HFF-Myc (cell line): Measurements from ENCODE around the gene PRKG1.

Source experiments
- DNase-seq: peaks from one replicate; pipeline ENCODE4 v3.0.0-alpha.2; 2011; ENCODE audit warnings: low read depth; ENCODE audit errors: extremely low read depth
- H3K4me3 ChIP-seq: replicated peaks from 2 replicates; pipeline ENCODE4 v1.5.1; 2011; ENCODE audit warnings: low read depth, mild to moderate bottlenecking, control low read depth, low read length
- TF ChIP-seq, protein P1 (sequence below): IDR thresholded peaks from 2 replicates; pipeline ENCODE4 v1.5.1; 2012; ENCODE audit warnings: mild to moderate bottlenecking, low read depth, low read length, control low read depth; ENCODE audit errors: missing control alignments

The PRKG1 gene

GRCh38 chr10:51783941-51784340 lies 709.7 kb downstream of the PRKG1 start:
- TF ChIP-seq, protein P1, sequence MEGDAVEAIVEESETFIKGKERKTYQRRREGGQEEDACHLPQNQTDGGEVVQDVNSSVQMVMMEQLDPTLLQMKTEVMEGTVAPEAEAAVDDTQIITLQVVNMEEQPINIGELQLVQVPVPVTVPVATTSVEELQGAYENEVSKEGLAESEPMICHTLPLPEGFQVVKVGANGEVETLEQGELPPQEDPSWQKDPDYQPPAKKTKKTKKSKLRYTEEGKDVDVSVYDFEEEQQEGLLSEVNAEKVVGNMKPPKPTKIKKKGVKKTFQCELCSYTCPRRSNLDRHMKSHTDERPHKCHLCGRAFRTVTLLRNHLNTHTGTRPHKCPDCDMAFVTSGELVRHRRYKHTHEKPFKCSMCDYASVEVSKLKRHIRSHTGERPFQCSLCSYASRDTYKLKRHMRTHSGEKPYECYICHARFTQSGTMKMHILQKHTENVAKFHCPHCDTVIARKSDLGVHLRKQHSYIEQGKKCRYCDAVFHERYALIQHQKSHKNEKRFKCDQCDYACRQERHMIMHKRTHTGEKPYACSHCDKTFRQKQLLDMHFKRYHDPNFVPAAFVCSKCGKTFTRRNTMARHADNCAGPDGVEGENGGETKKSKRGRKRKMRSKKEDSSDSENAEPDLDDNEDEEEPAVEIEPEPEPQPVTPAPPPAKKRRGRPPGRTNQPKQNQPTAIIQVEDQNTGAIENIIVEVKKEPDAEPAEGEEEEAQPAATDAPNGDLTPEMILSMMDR: no peak
- H3K4me3 ChIP-seq: no peak overlapping the region
- no peak for DNase-seq

DNA sequence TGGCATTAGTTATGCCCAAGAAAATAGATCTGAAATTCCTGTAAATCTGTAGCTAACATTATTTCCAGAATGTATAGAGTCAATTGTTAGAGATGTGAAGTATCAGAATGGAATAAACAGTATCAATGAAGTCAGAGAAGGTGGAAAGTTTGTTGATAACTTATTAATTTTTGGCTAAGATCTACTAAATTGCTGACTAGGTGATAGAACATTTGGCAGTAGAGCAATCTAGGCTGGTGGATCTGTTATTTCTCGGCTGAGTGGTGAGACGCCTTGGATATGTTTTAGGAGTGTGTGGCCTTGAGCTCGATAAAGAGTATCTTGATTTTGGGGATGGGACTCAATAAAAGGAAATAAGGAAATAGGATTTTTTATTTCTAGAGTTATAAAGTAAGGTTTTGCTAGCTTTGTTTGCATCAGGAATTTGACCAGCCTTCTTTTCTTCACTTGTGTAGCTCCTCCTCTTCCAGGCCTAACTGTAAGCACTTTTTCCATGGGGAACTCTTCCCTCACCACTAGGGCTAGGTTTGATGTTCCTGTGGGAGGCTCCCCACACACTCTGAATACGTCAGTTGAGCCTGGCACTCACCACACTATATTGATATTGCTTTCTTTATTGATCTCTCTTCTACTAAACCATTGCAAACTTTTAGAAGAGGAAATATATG lies 711.9 kb downstream of the PRKG1 start:
- no peak for DNase-seq
- TF ChIP-seq, protein P1: no peak
- H3K4me3 ChIP-seq: no peak overlapping the region

GRCh38 chr10:51786684-51787035 lies 712.4 kb downstream of the PRKG1 start:
- TF ChIP-seq, protein P1: no peak
- H3K4me3 ChIP-seq: no peak overlapping the region
- no peak for DNase-seq

- TF ChIP-seq, protein P1: no peak
- no peak for DNase-seq
- H3K4me3 ChIP-seq: no peak overlapping the region
These were observed 714.0 kb downstream of the PRKG1 start for GRCh38 chr10:51788273-51788672.

DNA sequence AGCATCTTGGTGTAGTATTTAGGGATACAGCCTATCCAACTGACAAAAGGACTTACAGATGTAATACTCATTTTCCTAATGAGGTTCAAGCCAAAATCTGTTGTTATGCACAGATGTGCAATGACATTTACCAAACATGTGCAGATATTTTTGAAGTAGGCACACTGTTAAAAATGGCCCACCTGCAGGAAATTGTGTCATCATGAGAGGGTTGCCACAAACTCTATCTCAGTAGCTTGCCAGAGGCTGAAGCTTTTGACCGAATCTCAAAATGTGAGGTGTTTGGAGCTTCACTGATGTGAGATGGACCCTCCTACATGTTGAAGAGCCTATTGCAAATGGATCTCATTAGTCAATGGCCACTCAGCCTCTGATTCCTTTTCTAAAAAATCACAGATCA lies 714.8 kb downstream of the PRKG1 start:
- H3K4me3 ChIP-seq: no peak overlapping the region
- TF ChIP-seq, protein P1: no peak
- no peak for DNase-seq

DNA sequence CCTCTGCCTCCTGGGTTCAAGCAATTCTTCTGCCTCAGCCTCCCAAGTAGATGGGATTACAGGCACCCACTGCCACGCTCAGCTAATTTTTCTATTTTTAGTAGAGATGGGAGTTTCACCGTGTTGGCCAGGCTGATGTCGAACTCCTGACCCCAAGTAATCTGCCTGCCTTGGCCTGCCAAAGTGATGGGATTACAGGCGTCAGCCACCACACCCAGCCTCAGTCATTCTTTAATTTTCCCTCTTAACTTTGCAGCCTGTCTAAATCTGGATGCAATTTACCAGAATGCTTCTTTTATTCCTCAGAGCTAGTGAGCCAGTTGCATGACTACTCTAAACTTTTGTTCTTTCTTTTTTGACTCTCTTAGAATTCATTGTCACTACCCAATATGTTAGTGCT lies 715.6 kb downstream of the PRKG1 start:
- no peak for DNase-seq
- no peak overlapping the region for H3K4me3 ChIP-seq
- TF ChIP-seq, protein P1: no peak

DNA sequence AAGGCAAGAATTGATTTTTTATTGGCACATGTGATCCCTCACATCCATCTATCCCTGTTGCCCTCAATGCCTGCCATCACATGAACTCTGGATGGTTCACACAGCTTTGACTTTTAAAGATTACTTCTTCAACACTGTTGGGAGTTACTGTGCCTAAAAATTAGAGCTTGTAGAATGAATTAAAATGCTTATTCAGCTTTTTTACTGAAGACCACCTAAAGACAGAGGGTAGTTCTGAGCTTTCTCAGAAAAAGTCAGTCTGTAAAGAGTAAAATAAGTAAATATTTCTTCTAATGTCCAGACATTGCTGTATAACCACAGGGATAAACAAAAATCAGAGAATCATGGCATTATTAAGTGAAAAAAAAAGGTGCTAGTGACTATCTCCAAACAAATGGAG lies 718.4 kb downstream of the PRKG1 start:
- H3K4me3 ChIP-seq: no peak overlapping the region
- TF ChIP-seq, protein P1: no peak
- DNase-seq: no peak
